Epithelial cell of esophagus (primary cell): ENCODE measurements around the gene SLC44A2.

Experiments used
- DNase-seq: peaks from one replicate; pipeline ENCODE4 v3.0.0; 2010; ENCODE audit warnings: low read depth
- H3K4me3 ChIP-seq: 2 replicates; pipeline ENCODE4 v1.5.1; 2011; ENCODE audit warnings: mild to moderate bottlenecking, low read length, control low read depth
- TF ChIP-seq, protein P1 (sequence below): IDR thresholded peaks from 2 replicates; pipeline ENCODE4 v1.5.1; 2011; ENCODE audit warnings: low read depth, mild to moderate bottlenecking, low read length, control low read depth, inconsistent platforms; ENCODE audit not compliant: insufficient read depth; ENCODE audit errors: missing control alignments

Gene SLC44A2

GRCh38 chr19:10615429-10616023, 9.8 kb upstream of the SLC44A2 start:
- no peak for DNase-seq
- H3K4me3 ChIP-seq = no peak overlapping the region
- TF ChIP-seq, protein P1, sequence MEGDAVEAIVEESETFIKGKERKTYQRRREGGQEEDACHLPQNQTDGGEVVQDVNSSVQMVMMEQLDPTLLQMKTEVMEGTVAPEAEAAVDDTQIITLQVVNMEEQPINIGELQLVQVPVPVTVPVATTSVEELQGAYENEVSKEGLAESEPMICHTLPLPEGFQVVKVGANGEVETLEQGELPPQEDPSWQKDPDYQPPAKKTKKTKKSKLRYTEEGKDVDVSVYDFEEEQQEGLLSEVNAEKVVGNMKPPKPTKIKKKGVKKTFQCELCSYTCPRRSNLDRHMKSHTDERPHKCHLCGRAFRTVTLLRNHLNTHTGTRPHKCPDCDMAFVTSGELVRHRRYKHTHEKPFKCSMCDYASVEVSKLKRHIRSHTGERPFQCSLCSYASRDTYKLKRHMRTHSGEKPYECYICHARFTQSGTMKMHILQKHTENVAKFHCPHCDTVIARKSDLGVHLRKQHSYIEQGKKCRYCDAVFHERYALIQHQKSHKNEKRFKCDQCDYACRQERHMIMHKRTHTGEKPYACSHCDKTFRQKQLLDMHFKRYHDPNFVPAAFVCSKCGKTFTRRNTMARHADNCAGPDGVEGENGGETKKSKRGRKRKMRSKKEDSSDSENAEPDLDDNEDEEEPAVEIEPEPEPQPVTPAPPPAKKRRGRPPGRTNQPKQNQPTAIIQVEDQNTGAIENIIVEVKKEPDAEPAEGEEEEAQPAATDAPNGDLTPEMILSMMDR = no peak

- TF ChIP-seq, protein P1 = no peak
- DNase-seq = peak; percentile 91
- no peak overlapping the region for H3K4me3 ChIP-seq
These were observed 7.8 kb upstream of the SLC44A2 start for GRCh38 chr19:10617409-10618121.

GRCh38 chr19:10618846-10619245, 6.5 kb upstream of the SLC44A2 start:
- no peak for DNase-seq
- TF ChIP-seq, protein P1 = no peak
- no peak overlapping the region for H3K4me3 ChIP-seq

GRCh38 chr19:10620786-10621185, 4.6 kb upstream of the SLC44A2 start:
- TF ChIP-seq, protein P1 = no peak
- no peak overlapping the region for H3K4me3 ChIP-seq
- DNase-seq = peak; percentile 54

DNA sequence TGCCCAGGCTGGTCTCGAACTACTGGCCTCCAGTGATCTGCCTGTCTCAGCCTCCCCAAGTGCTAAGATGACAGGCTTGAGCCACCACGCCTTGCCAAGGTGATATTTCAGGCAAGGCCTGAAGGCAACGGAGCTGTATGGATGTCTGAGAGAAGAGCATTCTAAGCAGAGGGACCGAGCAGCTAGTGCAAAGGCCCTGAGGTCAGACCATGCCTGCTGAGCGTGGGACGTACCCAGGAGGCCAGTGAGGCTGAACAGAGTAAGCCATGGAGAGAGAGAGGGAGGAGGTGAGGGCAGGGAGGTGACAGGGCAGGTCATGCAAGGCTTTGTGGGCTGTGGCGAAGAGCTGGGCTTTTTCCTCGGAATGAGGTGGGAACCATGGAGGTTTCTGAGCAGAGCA, 3.4 kb upstream of the SLC44A2 start:
- no peak for DNase-seq
- TF ChIP-seq, protein P1 = no peak
- no peak overlapping the region for H3K4me3 ChIP-seq

DNA sequence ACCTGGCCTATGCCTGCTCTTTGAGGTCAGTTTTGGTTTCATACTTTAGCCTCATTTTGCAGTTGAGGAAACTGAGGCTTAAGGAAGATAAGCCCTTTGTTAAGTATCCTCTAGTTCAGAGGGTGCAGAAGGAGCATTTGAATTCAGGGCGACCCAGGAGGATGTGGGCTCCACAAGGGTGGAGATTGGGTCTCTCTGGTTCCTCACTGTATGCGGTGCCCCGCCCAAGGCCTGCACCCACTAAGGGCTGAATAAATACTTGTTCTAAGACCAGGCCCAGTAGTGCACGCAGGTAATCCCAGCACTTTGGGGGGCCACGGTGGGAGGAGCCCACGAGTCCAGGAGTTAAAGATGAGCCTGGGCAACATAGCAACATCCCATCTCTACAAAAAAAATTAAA, 768 bp upstream of the SLC44A2 start:
- H3K4me3 ChIP-seq = no peak overlapping the region

More for the DNA sequence above, 768 bp upstream of the SLC44A2 start:
- DNase-seq = no peak
- TF ChIP-seq, protein P1 = no peak
